Neural progenitor cell (in vitro differentiated cells): ENCODE measurements around the gene PARP3.

Experiments
- EZH2phosphoT487 ChIP-seq: fragments of 200-600 bp; sonication (generic); IDR thresholded peaks from 2 replicates; pipeline ENCODE4 v1.6.1; 2017; ENCODE audit warnings: antibody characterized with exemption
- TF ChIP-seq, protein P1 (sequence below): fragments of 200-600 bp; sonication (generic); IDR thresholded peaks from 2 replicates; pipeline ENCODE4 v1.5.1; 2017; ENCODE audit warnings: antibody characterized with exemption, mild to moderate bottlenecking

DNA sequence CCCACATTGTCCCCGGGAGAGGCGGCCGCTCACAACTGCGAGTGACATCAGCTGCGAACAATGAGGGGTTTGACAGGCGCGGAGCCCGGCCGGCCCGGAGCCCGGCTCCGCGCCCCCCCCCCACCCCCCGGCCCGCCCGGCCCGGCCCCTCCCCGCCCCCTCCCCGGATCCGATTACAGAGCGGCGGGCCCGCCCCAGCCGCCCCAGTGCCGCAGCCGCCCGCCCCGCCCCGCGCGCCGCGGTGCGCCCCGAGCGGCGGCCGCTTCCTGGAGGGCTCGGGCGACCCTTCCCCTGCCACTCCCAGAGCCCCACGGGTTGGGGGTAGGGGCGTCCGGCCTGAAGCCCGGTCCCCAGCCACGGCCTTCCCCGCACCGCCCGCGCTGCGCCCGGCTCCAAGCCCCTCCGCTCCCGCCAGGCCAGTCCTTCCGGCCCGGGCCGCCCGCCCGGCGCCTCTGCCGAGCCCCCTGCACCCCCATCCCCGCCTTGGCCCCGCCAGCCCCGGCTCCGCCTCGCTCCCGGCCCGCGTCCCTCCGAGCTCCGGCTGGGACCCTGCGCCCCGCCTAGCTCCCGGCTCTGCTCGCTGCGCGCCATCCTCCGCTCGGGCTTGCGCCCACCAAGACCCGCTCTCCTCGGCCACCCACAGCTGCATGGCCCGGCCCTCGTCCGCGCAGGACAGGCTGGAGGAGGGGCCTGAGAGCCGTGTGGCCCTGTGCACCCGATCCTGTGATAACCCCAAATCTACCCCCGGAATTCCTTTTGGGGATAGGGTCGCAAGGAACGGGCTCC lies 25.4 kb downstream of the PARP3 start, which contains the start of gene PCBP4:
- TF ChIP-seq, protein P1, sequence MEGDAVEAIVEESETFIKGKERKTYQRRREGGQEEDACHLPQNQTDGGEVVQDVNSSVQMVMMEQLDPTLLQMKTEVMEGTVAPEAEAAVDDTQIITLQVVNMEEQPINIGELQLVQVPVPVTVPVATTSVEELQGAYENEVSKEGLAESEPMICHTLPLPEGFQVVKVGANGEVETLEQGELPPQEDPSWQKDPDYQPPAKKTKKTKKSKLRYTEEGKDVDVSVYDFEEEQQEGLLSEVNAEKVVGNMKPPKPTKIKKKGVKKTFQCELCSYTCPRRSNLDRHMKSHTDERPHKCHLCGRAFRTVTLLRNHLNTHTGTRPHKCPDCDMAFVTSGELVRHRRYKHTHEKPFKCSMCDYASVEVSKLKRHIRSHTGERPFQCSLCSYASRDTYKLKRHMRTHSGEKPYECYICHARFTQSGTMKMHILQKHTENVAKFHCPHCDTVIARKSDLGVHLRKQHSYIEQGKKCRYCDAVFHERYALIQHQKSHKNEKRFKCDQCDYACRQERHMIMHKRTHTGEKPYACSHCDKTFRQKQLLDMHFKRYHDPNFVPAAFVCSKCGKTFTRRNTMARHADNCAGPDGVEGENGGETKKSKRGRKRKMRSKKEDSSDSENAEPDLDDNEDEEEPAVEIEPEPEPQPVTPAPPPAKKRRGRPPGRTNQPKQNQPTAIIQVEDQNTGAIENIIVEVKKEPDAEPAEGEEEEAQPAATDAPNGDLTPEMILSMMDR = no peak
- no peak for TF ChIP-seq EZH2phosphoT487
